NCI-H146 treated with DMSO at 0.1 percent for 48 hours (cell line): ENCODE results near the gene VAPB.

Source experiments
- DNase-seq: peaks from one replicate; lab custom pipeline; 2025; ENCODE audit not compliant: unreplicated experiment; lab: John Stamatoyannopoulos, UW

Gene VAPB

DNA sequence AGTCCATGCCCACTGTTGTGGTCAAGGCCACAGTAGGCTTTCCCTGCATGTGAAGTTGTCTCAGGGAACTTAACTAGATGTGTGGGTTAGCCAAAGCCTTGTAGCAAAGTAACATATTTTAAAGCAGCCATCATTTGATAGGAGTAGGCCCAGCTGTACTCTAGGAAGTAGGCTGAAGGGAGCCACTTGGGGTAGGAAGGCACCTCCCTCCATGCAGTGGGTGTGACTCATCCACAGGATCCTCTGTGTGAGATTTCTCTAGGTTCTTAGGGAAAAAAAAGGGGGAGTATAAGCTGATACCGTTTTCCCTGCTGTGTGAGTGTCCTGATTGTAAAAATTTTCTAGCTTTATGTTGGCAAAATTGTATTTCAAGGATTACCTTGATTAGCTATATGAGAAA lies 44.7 kb downstream of the VAPB start:
- no peak for DNase-seq

DNA sequence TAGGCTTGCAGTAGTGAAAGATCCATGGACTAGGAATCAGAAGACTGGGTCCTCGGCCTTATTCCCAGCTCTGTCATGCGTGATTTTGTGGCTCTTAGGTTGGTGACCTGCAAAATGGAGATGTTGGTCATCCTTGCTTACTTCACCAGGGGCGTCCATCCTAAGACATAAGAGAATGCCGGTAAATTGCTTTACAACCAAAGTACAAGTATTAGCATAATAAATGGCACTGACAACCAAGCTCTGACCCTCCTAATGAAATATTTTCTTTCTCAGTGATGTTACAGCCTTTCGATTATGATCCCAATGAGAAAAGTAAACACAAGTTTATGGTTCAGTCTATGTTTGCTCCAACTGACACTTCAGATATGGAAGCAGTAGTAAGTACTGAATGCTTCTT lies 45.3 kb downstream of the VAPB start:
- DNase-seq, result no peak

DNA sequence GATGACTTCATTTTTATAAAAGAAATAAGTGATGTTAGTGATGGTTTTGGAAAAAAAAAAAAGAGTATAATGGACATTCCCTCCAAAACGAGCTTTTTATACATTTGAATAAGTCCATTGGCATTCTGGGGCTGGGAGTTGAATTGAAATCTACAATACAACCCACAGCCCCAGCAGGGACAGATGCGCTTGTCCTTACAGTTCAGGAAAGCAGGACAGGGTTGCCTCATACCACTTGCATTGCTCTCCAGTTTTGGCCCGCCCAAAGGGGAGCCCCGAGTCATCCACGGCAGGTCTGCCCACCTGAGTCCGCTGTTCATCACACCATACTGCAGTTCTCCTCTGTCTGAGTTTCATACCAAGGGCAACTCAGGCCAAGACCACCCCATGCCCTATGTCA lies 46.2 kb downstream of the VAPB start:
- DNase-seq, result no peak

DNA sequence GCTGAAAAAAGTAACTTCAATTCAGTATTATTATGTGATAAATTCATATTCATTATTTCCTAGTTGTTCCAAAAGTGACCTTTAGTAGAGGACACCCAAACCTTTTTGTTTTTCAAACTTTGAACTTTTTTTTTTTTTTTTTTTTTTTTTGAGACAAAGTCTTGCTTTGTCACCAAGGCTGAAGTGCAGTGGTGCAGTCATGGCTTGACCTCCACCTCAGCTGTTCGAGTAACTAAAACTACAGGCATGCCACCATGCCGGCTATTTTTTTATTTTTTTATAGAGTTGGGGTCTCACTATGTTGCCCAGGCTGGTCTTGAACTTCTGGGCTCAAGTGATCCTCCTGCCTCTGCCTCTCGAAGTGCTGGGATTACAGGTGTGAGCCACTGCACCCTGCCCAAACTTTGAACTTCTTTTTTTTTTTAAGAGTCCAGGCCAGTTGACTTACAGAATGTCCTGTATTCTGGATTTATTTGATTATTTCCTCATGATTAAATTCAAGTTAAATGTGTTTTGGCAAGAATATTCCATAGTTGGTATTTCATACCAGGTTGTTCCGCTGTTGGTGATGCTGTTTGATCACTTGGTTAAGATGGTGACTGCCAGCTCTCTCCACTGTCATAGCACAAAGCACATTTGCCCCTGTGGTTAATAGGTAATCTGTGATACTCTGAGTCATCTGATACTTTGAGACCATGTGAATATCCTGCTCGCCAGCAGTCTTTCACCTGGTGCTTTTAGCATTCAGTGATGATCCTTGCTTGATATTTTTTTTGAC lies 48.0 kb downstream of the VAPB start:
- DNase-seq, result no peak

DNA sequence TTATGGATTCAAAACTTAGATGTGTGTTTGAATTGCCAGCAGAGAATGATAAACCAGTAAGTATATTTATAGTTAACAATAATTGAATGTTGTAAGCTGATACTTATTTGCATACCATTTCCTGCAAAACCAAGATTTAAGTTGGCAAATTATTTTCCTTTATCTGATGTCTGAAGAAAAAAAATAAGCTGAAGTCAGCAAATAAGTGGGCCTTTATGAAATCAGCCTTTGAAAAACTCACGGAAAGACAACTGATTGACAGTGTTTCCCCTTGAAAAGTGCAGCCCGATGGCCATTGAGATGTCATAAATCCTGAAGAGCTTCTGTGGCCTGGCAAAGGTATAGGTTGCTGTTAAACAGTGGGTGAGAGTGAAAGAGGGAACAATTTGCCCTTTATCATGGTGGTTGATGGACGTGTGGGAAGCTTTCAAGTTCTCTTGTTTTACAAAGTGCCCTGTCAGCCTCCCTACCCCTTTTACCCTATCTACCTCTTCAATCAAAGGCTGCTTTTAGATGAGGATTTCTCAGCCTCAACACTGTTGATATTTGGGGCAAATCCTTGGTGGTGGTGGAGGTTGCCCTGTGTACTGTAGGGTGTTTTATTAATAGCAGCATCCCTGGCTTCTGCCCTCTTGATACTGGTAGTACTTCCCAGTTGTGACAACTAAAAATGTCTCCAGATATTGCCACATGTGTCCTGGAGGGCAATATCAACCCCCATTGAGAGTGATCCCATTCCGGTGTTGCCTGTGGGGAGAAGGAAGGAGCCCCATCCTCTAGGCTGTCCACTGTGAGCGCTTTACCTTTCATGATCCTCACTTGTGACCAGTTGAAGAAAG lies 50.2 kb downstream of the VAPB start:
- no peak for DNase-seq

DNA sequence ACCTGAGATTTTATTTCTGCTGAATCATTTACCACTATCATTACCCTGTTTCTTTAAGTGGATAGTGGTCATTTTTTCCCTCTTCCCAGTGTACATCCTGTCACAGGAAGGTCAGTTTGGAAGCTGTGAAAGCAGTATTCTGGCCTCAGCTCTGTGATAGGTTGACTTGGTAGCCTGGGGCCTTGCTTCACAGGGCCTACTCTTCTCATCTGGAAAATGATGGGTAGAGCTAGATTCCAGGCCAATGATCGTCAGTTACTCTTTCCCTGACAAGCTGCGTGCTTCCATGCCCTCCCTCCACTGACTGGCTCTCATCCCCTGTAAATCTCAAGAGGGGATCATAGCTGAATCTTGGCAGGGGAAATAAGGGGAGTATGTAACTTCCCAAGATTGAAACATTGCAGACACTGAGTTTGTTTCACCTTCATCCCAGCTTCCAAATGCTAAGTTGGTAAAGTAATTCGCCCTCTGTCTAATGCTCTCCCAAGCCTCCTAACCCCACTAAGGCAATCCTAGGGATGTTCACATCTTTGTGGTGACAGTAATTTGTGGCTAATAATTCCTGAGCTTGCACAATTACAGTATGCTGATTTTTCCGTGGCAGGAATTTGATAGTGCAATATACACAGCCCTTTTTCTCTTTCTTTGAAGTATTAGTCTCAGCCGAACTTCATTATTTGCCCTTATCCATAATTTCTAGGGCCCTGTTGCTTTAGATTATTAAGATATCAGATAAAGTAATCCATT lies 51.2 kb downstream of the VAPB start:
- no peak for DNase-seq

DNA sequence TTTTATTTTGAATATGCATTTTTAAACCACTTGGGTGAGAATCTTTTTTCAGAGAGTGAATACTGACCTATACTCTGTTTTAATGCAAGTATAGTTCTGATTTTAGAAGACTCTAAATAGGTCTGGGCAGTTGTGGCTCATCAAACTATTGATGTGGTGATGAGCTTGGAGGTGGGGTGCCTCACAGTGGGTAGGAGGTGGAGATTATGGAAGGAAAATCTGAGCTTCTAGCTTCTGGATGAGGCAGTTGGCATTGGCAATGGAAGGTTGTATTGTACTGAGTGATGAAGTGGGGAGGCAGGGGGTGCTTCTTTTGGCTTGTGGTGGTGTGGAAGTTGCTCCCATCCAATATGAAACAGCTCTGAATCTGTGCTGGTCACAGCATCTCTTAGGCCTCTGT lies 52.7 kb downstream of the VAPB start:
- no peak for DNase-seq

DNA sequence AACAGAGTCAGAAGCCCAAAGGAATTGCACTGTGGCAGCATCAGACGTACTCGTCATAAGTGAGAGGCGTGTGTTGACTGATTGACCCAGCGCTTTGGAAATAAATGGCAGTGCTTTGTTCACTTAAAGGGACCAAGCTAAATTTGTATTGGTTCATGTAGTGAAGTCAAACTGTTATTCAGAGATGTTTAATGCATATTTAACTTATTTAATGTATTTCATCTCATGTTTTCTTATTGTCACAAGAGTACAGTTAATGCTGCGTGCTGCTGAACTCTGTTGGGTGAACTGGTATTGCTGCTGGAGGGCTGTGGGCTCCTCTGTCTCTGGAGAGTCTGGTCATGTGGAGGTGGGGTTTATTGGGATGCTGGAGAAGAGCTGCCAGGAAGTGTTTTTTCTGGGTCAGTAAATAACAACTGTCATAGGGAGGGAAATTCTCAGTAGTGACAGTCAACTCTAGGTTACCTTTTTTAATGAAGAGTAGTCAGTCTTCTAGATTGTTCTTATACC lies 55.8 kb downstream of the VAPB start:
- no peak for DNase-seq

DNA sequence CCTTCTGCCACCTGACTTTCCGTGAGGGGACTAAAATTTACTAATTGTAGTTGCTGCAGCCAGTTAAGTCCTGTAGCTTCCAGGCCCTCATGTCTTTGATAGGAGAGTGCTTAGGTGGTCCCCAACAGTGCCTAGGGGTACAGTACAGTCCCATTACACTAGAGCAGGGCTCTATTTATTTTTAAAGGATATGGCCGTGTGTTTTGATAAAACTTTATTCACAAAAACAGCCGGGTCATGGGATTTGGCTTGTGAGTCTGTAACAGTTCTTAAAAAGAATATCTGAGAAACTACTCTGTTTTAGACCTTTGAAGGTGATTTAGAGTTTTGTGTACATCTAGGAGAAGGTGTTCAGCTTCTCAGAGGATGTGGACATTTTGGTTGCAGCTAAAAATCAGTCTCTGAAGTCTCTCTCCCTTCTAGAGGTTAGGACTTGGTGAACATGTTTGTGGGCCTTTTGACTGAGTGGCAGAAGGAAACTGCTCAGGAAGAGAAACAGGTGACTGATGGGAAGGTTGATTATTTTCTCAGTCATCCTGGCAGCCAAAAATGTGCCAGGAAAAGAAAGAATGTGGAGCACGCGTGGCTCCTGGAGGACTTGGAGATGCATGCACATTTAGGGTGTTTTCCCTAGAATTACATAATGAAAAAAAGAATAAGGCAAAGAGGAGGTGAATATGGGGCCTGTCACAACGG lies 57.4 kb downstream of the VAPB start:
- no peak for DNase-seq

DNA sequence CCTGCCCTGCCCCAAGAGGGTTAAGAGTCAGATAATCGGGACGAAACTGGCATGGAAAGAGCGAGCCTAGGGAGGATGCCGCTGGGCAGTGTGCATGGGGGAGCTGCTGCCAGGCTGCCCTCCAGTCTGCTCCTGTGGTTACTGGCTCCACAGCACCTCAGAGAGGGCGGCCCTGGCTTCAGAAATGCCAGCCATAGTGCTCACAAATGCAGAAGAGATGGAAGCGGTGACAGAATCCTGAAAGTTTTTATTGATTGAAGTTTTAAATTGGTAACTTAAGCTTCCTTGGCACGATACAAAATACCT lies 57.9 kb downstream of the VAPB start:
- no peak for DNase-seq

DNA sequence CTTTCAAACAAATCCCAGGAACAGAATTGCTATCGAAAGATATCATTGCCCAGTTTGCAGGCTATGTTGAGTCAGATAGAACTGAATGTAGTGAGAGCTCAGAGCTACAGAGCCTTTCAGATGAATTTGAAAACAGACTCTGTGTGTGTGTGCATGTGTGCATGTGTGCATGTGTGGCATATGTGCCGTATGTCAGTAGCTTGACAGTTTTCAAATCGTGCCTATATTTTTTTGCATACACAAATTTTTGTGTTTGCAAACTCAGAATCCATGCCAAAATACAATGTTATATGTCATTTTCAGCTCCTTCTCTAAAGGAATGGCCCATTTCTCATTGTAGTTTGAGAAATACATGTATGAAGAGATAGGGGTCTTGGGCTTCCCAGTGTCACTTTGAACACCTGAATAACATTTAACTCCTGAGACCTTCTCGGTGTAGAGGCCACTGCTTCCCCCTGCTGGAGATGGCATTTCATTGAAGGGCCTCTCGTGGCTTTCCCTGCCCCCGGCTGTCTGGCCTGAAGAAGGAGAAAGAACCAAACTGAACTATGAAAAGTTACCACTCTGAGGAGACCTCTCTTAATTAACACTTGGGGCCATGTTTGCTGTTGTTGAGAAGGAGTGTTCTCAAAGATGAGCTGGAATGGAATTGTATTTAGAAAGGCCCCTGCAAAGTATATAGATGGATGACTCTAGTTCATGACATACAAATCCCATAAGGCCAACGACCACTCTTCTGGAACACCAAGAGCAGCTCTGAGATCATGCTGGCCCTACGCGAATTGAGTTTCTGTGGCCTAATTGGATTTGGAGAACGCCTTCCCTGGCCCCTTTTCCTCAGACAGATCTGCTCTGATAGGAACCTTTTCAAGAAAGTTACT lies 58.7 kb downstream of the VAPB start:
- DNase-seq, result no peak

DNA sequence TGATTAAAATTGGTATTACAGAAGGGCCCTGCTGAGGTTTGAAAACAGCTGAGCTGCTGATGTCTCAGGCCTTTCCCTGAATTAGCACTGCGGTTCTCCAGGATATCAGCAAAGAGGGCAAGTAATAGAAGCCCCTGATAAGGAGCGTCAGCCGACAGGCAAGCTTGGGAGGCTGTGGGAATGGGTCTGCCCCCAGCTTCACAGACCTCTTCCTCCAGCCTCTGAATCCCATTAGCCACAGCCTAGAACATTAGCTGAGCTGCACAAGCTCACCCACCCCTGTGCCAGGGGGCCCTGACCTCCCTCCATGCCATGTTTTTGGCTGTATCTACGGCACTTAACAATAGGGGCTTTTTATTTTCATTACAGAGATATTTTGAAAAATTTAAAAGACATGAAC lies 59.9 kb downstream of the VAPB start:
- no peak for DNase-seq

DNA sequence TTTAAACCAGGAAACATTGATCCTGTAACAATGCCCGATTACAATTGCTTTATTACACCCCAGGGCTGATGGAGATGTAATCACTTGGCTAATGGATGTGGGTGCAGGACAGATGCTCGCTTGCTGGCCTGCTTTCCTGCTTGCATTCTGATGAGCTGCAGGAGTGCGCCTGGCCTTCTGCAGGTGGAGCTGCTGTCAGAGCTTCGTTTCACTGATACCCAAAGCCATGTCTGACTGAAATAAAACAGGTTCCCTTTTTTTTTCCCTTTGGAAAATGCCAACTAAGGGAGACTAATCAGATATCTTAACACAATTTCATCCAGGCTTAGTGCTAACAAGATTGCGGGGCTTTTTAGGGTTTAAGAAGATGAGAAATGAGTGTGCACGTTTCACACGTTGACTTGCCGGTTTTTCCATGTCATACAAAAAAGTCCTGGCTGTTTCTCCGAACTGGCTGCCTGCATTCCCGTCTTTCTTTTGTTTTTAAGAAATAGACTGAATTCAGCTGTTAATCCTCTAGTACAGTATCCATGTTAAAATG lies 60.7 kb downstream of the VAPB start:
- DNase-seq, result peak; percentile 13

DNA sequence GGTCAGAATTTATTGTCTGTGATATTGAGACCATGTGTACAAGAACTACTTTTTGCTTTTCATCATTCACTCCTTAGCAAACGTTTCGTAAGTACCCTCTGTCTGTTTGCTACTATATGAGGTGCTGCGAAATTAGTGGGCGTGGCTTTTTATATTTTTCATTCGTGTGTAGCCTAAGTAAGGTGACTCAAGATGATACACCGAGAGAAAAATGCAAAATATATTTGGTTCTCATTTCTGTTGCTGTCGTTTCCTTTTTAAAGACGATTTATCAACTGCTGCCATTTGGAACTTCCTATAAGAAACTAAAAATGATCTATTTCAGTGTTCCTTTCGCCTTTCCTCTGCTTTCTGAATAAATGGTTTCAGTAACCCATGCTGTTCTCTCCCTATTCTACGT lies 61.2 kb downstream of the VAPB start:
- DNase-seq, result no peak

DNA sequence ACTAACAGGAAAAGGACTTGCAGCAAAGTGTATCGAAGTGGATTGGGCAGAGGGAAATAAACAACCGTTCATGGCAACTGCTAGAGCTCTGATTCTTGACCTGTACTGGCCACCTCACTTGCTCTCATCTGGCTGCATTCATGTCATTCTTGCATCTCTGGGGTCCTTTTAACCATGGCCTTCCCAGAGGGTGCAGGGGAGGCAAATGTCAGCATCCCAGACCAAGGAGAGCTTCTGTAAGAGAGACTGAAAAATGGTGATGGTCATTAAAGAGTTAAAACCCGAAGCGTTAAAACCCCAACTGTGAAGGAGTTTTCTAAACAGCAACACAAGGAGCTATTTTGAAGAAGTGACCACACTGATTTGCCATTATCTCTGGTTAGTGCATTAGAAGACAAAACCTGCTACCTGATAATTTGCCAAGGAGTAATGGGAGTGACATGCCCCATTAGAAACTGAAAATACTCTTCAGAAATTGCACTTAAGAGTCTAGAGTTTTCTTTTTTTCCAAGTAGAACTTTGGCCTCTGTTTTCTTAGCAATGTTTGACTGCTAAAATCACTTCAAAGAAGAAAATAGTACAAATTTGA lies 63.7 kb downstream of the VAPB start:
- DNase-seq, result no peak

DNA sequence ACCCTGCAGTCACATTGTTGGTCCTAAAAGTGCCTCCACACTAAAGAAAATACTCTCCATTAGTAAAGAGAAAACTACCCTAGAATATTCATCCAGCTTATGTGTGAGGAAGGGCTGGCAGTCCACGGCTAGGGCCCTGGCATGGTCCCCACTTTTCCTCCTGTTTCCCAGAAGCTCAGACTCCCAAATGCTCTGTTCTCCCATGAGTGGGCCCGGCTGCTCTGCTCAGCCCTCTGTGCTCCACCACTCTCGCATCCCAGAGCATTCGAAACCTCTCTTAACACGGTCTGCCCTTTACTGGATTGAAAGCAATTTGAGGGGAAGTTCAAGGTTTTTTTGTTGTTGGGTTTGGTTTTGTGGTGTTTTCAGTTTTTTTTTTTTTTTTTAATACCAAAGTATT lies 64.4 kb downstream of the VAPB start:
- no peak for DNase-seq

DNA sequence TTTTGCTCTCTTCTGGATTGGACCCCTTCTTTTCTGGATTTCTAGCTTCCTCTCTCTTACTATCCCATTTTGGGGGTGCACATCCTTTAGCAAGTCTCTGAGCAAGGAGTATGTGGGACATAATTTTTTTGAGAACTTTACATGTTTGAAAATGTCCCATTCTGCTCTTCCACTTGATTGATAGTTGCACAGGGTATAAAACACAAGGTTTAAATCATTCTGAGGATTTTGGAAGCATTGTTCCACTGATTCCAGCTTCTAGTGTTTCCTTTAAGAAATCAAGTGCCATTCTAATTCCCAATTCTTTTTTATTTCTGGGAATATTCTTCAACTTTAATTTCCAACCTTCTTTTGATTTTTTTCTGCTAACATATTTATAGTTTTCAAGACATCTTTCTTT lies 65.4 kb downstream of the VAPB start:
- no peak for DNase-seq

DNA sequence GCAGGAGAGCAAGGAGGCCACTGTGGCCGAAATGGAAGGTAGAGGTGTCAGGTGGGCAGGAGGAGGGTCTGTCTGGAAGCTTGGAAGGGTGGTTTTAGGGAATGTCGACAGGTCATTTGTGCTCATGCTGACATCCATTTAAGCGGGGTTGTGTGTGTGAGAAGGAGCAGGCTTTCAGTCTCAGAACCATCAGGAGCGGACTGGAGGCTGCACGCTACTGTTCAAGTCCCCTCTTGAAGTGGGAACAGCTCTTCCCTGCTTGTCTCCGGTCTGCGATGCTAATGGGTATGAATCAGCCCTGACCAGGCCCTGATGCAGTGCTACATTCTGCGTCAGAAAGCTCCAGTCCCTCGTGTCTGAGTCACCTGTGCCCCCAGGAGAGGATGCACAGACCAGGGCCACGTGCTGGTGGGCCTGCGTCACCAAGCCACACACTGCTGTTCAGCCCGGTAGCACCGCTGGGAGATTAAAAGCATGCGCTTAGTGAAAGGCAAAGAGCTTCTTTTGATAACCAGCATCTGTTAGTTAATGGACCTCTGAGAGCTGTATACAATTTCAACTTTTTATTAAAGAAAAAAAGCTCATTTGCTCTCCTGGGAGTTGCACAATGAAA lies 68.2 kb downstream of the VAPB start:
- DNase-seq, result no peak
